ENCODE data around the gene SYNJ2. TPM values are rescaled to one million over a fixed set of nuclear protein-coding genes. Genes with fewer than 3 reads are reported as not detected.

The SYNJ2 gene
- total and polyA plus RNA-seq, 2 donors (not counting 3 experiments of a cell fraction or from before 2014, with no cell fraction given): 35.1 to 78.2 TPM

GRCh38 chr6:158073776-158074175 is 92.1 kb downstream of the SYNJ2 start:
- ChIA-PET POLR2A (interaction anchor here (0.6 kb wide), 1 partner anchor 144 kb away, joined by 3 read pairs; no protein-coding TSS in a partner anchor), CTCF (interaction anchor here (2.2 to 8.4 kb wide), 3 partner anchors 16 to 137 kb away, joined by 11 to 83 read pairs (median 82); partner anchors contain the start of gene SYNJ2)
- no peak for TF ChIP-seq FOS (IDR thresholded peaks at IDR 0.05; ENCODE audit: borderline replicate concordance, insufficient read depth, low read length)
- TF ChIP-seq GATA2 (IDR thresholded peaks at IDR 0.05; ENCODE audit: insufficient read depth, insufficient read length, low read depth, low read length): no peak
- no peak for TF ChIP-seq EZH2 (IDR thresholded peaks at IDR 0.05; ENCODE audit: borderline replicate concordance, low read depth, low read length, severe bottlenecking)
- no peak for TF ChIP-seq MAX (IDR thresholded peaks at IDR 0.05; ENCODE audit: insufficient read depth, insufficient read length)
- no peak for TF ChIP-seq JUN (IDR thresholded peaks at IDR 0.05; ENCODE audit: borderline replicate concordance, insufficient read depth, insufficient read length, low read depth)
- TF ChIP-seq MYC (IDR thresholded peaks at IDR 0.05; ENCODE audit: low read depth, low read length): no peak
- TF ChIP-seq CTCF (IDR thresholded peaks at IDR 0.05; ENCODE audit: extremely low read depth in 1 of 2, insufficient read depth in 1 of 2, low read depth in 1 of 2, low read length in 2 of 2): no peak
- TF ChIP-seq POLR2AphosphoS5 (IDR thresholded peaks at IDR 0.05; ENCODE audit: insufficient read depth, low read depth, low read length): no peak
- TF ChIP-seq POLR2A (IDR thresholded peaks at IDR 0.05; ENCODE audit: low read depth, low read length): no peak
- no TSS peak for BruUV-seq (replicated peaks)
- Histone ChIP-seq H3K79me2 (ENCODE audit: control insufficient read depth, insufficient read depth, low read length) (peaks cover 6% of the 10 kb centered on the region), H3K4me1 (ENCODE audit: control insufficient read depth, extremely low read depth, insufficient read depth, low read length) (peaks cover 26% of the 10 kb centered on the region), H3K9me3 (replicated peaks; ENCODE audit: control insufficient read depth, insufficient read depth, low read length) (no peaks in the 10 kb centered on the region), H3K36me3 (ENCODE audit: control insufficient read depth in 2 of 2, extremely low read depth in 1 of 2, insufficient read depth in 2 of 2, low read length in 2 of 2) (peaks cover 17 to 30% of the 10 kb centered on the region in 2 experiments), H2AFZ (ENCODE audit: low read depth, low read length) (no peak overlapping the region), H3K27me3 (ENCODE audit: control insufficient read depth in 2 of 2, insufficient read depth in 2 of 2, low read length in 2 of 2) (no peaks in the 10 kb centered on the region), H3K4me3 (replicated peaks in 1 of 3; ENCODE audit: insufficient read depth in 1 of 3, low read depth in 1 of 3, low read length in 3 of 3) (no peak overlapping the region), H3K27ac (ENCODE audit: insufficient read depth, low read depth, low read length) (no peak overlapping the region), H3K9ac (replicated peaks; ENCODE audit: extremely low read depth, insufficient read depth, low read length) (no peak overlapping the region), H4K20me1 (replicated peaks; ENCODE audit: control insufficient read depth, extremely low read depth, insufficient read depth, low read length) (no peaks in the 10 kb centered on the region), H3K4me2 (ENCODE audit: insufficient read depth, low read length) (no peak overlapping the region), H3K9me1 (replicated peaks; ENCODE audit: control insufficient read depth, extremely low read depth, insufficient read depth, low read length) (no peaks in the 10 kb centered on the region)
- DNase-seq (ENCODE audit: low read depth, low spot score): no peak
- FAIRE-seq: no peak
- intact Hi-C loops (cut with micrococcal nuclease): loop anchor here (2.0 kb wide), 1 partner anchor 139 kb away; no protein-coding TSS in a partner anchor
- dilution Hi-C loops (cut with MboI; ENCODE audit: extremely low pct_ligation_motif_present, low sequenced_read_pairs): no loop called here
